M059J (cell line): ENCODE measurements around the gene SRGAP2C. TPM values are rescaled to one million over a fixed set of nuclear protein-coding genes. Genes with fewer than 3 reads are reported as not detected.
"Not testable (repeated sequence)": the region's sequence is repeated elsewhere in the genome, so short reads cannot be mapped to it uniquely, and the experiment has no call there.

ENCODE experiments used
- DNase-seq: peaks from one replicate; pipeline ENCODE4 v3.0.0-alpha.2; 2012; ENCODE audit warnings: low read depth
- total RNA-seq: library from RNA; depleted of rRNA; stranded (reverse); fragments of >200 nt; shearing (Covaris generic); gene quantifications from 2 replicates; pipeline ENCODE4 v1.2.3, GENCODE V29; 2014

Gene SRGAP2C
- total RNA-seq, 1 experiment from 2014 or later, result 30.3 TPM

DNA sequence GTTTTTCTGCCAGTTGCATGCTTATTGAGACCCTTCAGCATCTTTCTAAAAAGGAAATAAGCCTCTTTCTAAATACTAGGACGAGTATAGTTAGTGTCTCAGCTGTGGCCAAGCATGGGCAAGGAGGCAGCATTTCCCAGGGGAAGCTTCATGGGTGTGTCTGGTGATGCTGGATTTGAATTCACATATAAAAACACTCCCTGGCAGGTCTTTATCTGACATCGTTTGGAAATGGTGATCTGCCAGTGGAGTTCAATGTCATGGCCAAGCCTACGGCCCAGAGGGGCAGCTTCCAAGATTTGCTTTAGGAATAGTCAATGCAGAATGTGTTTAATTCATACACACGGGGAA lies 94.7 kb downstream of the SRGAP2C start:
- not testable (repeated sequence) for DNase-seq

DNA sequence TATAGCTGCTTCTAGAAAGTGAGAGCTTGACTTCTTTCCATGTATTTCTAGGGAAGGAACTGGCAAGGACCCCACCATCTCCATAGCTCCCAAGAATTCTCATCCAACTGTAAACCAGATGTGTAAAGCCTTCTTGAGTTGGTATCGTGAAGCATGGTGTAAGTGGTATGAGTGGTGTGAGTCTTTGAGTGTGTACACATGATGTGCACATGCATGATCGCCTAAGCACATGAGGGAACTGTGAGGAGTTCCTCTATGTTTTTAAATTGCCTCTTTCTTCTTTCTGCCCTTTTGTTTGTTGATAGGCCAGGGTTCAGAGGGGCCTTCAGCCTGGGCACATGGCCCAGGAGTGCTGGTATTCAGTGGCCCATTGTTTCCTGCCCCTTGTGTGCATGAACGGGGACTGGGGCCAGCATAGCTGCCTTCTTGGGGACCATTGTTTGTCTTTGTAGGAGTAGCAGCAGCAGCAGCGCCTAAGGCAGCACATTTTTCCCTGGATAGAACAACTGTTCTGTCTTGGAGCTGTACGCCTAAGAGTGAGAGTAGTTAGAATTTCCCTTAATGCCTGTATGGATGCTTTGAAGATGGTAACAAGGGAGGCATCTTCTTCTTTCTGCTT lies 96.0 kb downstream of the SRGAP2C start:
- not testable (repeated sequence) for DNase-seq

DNA sequence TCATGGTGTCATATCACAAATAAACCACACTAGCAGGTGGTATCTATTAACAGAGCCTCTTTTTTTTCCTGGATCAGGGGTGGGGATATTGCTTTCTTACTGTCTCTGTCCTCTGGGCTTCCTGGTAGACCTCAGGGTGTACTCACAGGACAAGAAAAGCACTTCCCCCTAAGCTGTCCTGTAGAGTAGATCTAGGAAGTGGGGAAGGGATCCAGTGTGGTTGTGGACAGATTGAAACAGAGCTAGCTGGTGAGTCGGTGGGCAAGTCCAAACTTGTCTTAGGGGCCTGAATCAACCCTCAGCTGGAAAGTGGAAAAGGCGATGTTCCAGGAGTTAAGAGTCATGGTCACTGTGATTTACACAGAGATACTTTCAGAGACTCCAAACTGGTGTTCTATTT lies 96.7 kb downstream of the SRGAP2C start:
- DNase-seq, result not testable (repeated sequence)

DNA sequence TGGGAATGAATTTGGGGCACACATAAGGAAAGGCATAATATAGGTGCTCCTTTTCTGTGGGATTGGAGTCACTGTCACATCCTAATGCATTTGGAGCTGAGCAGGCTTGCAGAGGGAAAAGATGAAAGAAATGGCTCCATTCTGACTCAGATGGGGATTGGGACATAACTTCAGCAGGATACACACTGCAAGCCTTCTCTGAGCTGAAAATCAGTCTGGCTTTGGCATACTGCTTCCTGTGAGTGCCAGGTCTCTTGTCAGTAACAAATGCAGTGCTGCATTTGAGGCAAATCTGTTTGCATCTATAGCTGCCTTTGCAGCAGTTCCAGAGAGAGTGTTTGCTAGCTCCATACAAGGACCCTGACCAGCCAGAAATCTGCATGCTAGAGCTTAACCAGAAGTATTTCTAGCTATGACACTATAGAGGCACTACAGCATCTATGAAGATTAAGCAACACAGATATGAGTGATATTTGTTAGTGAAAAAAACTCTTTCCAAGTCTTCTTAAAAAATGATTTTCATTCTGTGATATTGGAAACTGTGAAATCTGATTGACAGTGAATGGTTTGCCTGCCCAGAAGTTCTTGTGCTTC lies 98.9 kb downstream of the SRGAP2C start:
- not testable (repeated sequence) for DNase-seq

DNA sequence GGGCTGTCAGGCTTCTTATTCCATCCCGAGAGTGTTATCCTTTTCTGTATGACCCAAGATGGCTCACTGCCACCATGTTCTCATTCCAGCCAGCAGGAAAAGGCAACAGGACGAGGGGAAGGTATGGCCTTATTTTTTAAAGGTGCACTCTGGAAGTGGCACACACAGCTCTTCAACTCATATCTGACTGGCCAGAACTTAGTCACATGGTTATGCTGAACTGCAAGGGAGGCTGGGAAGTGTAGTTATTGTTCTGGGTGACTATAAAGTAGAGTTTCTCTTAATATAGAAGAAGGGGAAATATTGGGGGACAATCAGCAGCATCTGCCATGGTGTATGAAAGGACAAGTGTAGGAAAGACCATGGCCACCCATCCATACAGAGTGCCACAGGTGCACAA lies 107.8 kb downstream of the SRGAP2C start:
- DNase-seq, result not testable (repeated sequence)

DNA sequence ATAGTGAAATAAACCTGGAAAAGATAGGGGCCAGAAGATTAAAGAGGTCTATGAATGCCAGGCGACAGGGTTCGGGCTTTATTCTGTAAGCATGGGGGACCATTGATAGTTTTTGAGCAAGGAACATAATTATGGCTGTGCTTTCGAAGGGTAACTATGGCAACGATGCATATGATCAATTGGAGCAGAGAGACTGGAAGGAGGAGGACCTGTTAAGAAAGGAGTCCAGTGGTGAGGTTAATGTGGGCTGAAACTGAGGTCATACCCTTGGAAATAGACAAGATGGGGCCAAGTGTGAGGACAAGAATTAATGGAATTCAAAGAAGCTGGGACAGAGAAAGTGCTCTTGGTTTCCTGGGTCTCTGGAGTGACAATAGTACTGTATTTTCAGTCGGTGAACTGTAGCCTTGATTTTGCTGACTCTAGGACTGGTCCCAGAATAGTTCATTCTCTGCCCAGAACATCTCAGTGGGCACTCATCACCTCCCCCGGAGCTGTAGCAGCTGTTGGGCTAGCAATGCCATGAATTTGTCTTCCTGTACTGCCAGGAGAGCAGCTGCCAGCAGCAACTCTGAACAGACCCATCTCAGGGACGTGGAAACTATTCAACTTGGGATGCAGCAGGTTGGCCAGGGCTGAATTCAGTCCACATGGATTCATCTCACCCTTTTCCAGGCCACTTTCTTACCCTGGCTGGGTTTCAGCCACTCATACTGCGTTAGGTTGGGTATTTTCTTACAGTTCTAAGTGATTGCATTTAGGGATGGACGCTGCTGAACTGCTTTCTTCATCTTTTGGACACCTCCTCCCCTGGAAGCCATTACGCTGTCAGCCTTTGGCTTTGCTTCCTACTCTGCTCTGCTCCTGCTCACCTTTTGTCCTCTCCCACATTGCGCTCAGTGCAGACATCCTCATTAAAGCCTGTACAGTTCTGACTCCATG lies 108.8 kb downstream of the SRGAP2C start:
- not testable (repeated sequence) for DNase-seq

DNA sequence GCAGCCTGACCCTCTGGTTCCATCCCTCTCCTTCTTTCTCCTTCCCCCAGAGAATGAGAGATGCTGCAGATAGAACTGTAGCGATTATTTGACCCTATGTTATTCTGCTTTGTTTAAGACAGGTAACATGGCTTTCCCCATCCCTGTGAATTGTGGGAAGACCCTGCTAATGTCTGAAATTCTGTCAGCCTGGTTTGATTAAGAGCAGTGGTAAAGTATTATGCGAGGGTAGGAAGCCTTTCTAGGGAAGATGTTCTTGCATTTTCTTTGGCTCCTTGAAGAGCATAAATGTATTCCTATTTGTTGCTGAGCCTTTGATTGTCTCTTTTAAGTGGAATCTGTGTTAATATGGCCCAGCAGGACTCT lies 109.4 kb downstream of the SRGAP2C start:
- DNase-seq, result not testable (repeated sequence)

DNA sequence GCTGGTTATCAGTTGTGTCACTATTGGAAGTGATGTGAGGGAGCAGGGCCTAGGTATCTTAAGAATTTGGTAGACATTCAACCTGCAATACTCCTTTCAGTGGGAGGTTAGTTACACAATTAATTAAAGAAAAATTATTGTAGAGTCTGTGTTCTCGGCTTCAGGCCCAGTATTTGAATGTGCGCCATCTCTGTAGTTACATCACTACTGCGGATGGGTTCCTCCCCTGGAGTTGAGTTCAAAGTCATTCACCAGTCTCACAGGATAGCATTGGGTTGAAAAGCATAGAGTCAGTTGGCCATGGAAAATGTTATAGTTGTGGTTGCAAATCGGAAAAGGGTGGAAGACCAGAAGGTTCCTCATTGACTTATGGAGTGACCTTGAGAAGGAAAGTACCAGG lies 111.8 kb downstream of the SRGAP2C start:
- DNase-seq, result not testable (repeated sequence)

DNA sequence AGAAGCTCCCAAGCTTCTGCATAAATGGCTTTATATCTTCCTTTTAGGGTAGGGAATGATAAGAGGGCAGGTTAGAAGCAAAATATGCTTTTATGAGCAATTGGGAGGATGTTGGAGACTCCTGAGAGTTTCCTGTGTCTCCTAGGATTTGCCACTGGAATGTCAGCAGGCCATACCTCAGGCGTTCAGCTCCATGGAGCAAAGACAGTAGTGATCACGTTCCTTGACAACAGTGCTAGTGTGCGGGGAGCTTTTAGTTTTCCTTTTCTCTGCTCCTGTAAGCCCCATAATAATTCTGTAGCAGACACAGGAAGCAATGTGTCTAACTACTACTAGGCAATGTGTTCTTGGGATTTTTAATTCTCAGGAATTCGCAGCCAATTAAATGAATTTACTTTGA lies 113.8 kb downstream of the SRGAP2C start:
- DNase-seq, result not testable (repeated sequence)

DNA sequence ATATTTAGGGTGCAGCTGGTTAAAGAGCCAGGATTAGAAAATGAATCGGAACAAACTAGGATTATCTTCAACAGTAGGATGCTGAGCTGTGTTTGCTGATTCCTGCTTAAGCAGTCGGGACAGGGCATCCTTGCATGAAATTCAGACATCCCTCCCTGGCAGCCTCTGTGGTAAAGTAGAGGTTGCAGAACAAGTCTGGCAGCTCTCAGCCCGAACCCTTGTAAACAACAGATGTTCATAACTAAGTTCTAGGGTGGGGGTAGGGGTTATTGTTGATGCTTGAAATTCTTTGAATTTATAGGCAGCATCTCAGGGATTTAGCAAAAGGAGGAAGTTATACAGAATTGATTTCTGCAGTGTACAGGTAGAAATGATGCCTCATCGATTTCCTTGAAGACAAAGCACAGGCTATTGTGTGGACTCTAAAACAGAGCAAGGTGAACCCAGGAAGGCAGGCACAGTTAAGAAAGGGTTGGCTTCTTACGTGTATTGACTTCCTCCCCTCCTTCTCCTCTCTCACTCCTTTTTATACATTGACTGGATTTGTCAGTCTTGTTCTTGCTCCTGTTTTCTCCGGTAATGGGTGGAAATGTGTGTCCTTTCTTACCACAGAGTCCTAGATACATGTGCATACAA lies 114.9 kb downstream of the SRGAP2C start:
- DNase-seq, result not testable (repeated sequence)

DNA sequence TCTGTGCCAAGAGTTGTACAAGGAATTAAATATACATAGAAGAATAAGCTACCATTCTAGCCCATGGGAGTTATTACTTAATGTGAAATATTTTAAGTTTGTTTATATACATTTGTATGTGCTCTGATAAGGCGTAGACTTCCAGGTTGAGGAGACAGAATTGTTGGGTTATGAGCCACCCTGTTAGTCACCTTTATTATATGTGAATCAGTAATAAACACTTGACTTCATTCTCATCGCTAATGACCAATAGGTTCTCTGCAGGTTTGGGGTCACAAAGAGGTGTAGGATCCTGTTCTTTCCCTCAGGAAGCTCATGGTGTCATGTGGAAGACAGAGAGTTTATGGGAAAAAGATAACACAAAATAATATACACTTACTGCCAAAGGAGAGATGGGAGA lies 117.1 kb downstream of the SRGAP2C start:
- DNase-seq, result not testable (repeated sequence)

DNA sequence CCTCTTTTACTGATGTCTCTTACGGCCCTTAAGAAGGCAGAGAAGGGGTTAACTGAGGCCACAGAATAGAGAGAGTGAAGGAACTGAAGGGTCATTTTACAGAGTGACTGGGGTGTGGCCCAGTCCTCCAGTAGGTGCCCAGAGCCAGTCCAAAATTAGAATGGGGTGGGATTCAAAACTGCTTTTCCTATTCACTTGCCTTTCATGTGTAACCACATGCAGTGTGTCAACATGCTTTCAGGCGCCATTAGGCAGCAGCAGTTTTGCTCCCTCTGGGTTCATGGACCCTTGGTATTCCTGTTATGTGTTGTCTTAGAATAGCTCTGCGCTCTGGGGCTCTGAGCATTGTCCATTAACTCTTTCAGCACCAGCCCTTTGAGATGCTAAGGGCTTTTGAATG lies 123.0 kb downstream of the SRGAP2C start:
- DNase-seq, result not testable (repeated sequence)

DNA sequence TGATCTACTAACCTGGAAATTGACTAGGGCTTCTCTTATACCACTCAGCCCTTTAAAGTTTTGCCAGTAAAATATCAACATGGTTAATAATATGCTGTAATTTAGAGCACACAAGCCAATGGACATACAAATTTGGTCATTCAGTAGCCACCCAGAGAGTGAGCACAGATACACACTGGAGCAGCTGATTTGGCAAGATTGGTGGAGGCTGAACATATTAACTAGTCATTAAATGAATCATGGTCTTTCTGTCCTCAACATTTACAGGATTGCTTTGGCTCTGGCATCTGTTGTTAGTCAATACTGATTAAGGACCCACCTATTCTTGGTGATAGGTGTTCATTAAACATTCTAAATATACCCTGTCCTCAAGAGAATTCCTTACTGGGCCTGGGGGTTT lies 130.7 kb downstream of the SRGAP2C start:
- DNase-seq, result not testable (repeated sequence)

DNA sequence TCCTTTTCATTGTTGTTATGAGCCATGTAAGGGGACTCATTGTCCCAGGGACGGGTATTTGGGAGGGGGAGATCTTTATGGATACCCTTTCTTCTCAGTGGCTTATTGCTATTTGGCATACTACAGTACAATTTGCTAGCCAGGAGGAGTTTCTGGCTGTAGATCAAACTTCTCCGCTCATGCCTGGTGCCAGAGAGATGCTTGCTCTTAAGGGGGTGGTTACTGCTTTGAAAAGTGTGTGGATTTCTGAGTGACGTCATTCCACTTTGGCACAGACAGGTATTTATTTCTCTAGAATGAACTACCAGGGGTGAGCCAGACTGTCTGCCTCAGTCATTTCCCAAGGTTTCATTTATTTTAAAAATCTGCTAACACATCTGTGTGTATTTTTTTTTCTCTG lies 131.3 kb downstream of the SRGAP2C start:
- DNase-seq, result not testable (repeated sequence)

DNA sequence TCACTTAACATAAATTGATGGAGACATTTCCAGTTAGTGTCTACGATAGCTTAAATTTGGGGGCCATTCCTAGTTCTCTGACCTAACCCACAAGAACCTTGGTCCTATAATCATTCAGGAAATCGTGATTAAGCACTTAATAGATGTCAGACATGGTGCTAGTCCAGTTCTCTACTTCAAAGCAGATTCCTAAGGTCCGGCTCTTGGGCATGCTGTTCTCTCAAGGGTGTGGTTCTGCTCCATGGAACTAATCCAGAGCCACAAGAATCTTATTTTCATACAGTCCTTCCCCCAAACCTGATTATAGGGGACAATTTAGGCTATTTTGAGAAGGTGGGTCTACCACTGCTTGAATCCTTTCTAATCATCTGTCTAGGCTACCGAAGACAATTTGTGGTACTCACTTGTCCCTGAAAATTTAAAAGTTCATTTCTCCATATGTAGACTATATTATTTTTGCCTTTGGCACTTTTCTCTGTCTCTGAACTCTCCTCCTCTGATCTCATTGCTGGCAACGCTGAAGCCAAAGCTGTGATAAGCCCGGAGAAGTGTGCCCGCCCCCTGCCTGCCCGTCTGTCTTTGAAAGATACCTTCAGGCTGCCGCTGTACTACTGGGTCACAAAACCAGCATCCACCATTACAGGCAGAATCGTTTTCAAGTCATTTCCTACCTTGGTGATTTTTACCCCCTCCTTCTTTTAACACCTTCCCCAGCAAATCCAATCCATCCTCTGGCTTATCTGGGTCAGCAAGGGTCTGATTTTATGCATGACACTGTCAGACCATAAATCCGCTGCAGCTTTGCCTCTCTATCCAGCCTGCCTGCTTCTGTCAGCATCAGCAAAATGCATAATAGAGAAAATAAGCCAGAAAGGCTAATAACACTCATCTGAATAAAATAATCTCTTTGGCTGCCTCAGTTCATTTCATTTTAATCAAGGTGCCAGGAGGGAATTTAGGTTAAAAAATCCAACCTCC lies 133.0 kb downstream of the SRGAP2C start:
- not testable (repeated sequence) for DNase-seq

DNA sequence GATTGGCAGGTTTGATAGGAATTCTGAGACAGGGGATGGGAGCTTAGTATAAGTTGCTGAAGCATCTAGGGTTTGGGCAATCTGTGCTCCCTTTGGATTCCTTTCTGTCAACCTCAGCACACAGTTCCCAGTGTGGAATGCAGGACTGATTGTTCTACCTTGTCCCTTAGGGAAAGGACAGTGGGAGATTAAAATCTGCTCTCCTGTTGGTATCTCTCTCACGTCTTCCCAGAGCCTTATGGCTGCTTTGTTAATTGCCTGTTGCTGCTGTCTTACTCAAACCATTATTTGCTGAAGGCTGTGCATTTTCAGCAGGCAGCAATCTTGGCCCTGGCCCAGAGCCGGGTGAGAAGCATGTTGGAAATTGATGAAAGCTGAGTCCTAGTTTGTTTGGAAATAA lies 133.9 kb downstream of the SRGAP2C start:
- not testable (repeated sequence) for DNase-seq

DNA sequence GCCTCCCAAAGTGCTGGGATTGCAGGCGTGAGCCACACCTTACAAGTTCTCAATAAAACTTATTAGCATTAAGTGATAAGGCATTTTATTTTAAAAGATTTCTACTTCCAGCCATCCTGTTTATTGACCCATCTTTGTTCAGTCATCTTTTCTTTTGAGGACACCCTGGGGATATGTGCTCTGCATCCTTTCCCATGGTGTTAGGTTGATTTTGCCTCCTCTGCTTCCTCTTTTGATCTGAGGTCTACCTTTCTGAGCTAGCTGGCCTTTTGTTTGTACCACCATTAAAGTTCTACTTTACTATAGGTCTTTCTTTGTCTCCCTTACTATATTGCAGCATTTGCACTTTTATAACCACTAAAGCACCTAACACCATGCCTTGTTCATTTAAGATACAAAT lies 136.9 kb downstream of the SRGAP2C start:
- DNase-seq, result not testable (repeated sequence)

DNA sequence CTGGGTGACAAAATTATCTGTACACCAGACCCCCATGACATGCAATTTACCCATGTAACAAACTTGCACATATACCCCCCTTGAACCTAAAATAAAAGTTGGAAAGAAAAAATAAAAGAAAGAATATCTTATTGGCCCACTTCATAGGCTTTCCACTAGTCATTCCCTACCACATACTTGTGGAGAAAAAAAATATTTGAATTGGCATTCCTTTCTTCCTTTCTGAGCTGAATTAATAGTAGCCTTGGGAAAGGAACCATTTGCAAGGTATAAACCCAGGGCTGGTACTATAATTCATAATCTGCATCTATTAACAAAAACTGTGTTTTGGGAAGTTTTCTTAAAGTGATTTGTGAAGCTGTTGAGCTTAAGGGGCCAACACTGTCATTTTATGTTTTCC lies 140.0 kb downstream of the SRGAP2C start:
- not testable (repeated sequence) for DNase-seq

DNA sequence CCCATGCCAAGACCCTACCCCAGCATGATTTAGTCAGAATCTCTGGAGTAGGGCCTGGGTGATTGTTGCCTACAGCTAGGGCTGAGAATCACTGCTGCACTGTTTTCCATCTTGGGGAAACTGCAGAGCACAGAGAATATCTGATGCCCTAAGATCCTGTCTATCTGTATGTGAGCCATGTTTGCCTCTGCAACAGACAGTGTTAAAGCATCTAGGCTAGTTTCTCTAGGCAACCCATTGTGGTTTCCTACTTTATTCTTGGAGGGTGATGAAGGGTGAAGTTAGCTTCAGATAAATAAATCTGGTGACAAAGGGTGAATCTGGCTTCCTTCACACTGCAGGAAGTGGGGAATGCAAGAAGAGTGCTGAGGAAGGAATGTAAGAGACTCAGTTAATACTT lies 147.4 kb downstream of the SRGAP2C start:
- not testable (repeated sequence) for DNase-seq

DNA sequence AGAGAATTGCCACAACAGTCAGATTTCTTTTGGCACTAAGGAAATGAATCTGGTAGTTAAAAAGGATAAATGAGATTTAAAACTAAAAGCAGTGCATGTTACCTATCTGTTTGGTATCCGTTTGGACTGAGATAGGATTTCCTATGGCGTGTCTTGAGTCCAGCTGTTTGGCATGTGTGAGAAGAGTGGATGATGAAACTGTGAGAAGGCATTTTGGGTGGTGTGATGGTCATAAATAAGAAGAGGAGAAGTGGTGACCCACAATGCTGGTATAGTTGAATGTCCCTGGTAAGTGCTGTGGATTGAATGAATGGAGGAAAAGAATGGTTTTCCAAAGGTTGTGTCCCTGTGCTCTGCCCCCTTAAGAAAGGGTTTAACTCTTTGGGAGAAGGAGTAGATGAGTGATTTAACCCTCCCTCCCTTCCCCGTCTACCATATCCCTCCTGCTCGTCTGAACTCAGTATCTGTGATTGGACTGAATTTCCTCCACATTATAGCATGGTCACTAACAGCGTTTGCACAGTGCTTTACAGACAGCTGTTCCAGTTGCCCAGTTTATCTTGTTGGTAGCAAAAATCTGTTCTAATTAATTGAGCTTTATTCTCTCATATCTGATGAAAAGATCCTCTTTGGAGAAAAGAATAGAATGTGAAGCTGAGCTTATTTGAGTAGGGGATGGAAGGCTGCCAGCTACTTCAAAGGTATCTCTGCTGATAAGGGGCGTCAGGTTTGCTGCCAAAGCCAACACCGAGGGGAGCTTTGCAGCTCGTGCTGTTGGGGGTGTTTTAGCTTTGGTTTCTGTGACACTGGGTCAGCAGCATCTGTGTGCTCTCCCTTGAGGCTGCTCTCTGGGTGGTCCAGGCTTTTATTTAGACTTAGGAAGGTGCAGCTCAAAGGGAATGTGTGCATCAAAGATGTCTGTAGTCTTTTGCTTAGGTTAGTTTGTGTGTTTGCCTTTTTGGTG lies 148.1 kb downstream of the SRGAP2C start:
- DNase-seq, result not testable (repeated sequence)
